ENCODE data around the gene NLK. TPM values are rescaled to one million over a fixed set of nuclear protein-coding genes. Genes with fewer than 3 reads are reported as not detected.

NLK gene
- total RNA-seq, 1 experiment from 2014 or later: 14.6 TPM

GRCh38 chr17:28045304-28045703, 2.8 kb downstream of the NLK start:
- intact Hi-C loops (cut with micrococcal nuclease): no loop called here
- Mint-ChIP-seq H3K4me3 (ENCODE audit: unreplicated experiment) (peak overlapping the region; percentile 91), H3K36me3 (ENCODE audit: insufficient read depth, unreplicated experiment) (no peaks in the 10 kb centered on the region), H3K4me1 (ENCODE audit: insufficient read depth, unreplicated experiment) (peaks cover 47% of the 10 kb centered on the region), H3K27ac (ENCODE audit: low read depth, unreplicated experiment) (no peak overlapping the region), H3K27me3 (ENCODE audit: insufficient read depth, unreplicated experiment) (no peaks in the 10 kb centered on the region), H3K9me3 (ENCODE audit: unreplicated experiment) (no peaks in the 10 kb centered on the region)
- no peak for DNase-seq (ENCODE audit: unreplicated experiment)
- TF ChIP-seq CTCF (IDR thresholded peaks at IDR 0.05; ENCODE audit: unreplicated experiment): no peak
- ChIA-PET POLR2A (interaction anchor here (0.9 kb wide), 1 partner anchor 18 kb away, joined by 3 read pairs; no protein-coding TSS in a partner anchor), CTCF (no interaction called here)
- BruUV-seq (replicated peaks): no TSS peak

GRCh38 chr17:28046034-28046825, 3.8 kb downstream of the NLK start:
- Mint-ChIP-seq H3K27me3 (ENCODE audit: insufficient read depth, unreplicated experiment) (no peaks in the 10 kb centered on the region), H3K36me3 (ENCODE audit: insufficient read depth, unreplicated experiment) (no peaks in the 10 kb centered on the region), H3K4me3 (ENCODE audit: unreplicated experiment) (no peak overlapping the region), H3K4me1 (ENCODE audit: insufficient read depth, unreplicated experiment) (peaks cover 39% of the 10 kb centered on the region), H3K27ac (ENCODE audit: low read depth, unreplicated experiment) (peak overlapping the region; percentile 75), H3K9me3 (ENCODE audit: unreplicated experiment) (no peaks in the 10 kb centered on the region)
- intact Hi-C loops (cut with micrococcal nuclease): no loop called here
- TF ChIP-seq CTCF (IDR thresholded peaks at IDR 0.05; ENCODE audit: unreplicated experiment): no peak
- CTCF ChIA-PET: no interaction called here
- POLR2A ChIA-PET: interaction anchor here (0.9 to 1.5 kb wide), 2 partner anchors 12 to 17 kb away, joined by 3 to 6 read pairs; no protein-coding TSS in a partner anchor
- no TSS peak for BruUV-seq (replicated peaks)
- no peak for DNase-seq (ENCODE audit: unreplicated experiment)

GRCh38 chr17:28047806-28048205, 5.3 kb downstream of the NLK start:
- H3K9me3 Mint-ChIP-seq (ENCODE audit: unreplicated experiment): no peaks in the 10 kb centered on the region
- no peak for DNase-seq (ENCODE audit: unreplicated experiment)
- H3K4me3 Mint-ChIP-seq (ENCODE audit: unreplicated experiment): no peak overlapping the region
- no peaks in the 10 kb centered on the region for H3K36me3 Mint-ChIP-seq (ENCODE audit: insufficient read depth, unreplicated experiment)
- H3K4me1 Mint-ChIP-seq (ENCODE audit: insufficient read depth, unreplicated experiment): peaks cover 31% of the 10 kb centered on the region
- BruUV-seq (replicated peaks): no TSS peak
- no peaks in the 10 kb centered on the region for H3K27me3 Mint-ChIP-seq (ENCODE audit: insufficient read depth, unreplicated experiment)
- ChIA-PET CTCF (interaction anchor here (0.6 to 0.7 kb wide), 2 partner anchors 37 to 118 kb away, joined by 3 read pairs; no protein-coding TSS in a partner anchor), POLR2A (no interaction called here)
- TF ChIP-seq CTCF (IDR thresholded peaks at IDR 0.05; ENCODE audit: unreplicated experiment): no peak
- H3K27ac Mint-ChIP-seq (ENCODE audit: low read depth, unreplicated experiment): no peak overlapping the region
- intact Hi-C loops (cut with micrococcal nuclease): no loop called here

GRCh38 chr17:28049071-28049470, 6.6 kb downstream of the NLK start:
- intact Hi-C loops (cut with micrococcal nuclease): no loop called here
- CTCF ChIA-PET: no interaction called here
- H3K4me1 Mint-ChIP-seq (ENCODE audit: insufficient read depth, unreplicated experiment): peaks cover 28% of the 10 kb centered on the region
- no peak for TF ChIP-seq CTCF (IDR thresholded peaks at IDR 0.05; ENCODE audit: unreplicated experiment)
- H3K4me3 Mint-ChIP-seq (ENCODE audit: unreplicated experiment): no peak overlapping the region
- no peak for DNase-seq (ENCODE audit: unreplicated experiment)
- no peaks in the 10 kb centered on the region for H3K9me3 Mint-ChIP-seq (ENCODE audit: unreplicated experiment)
- no peaks in the 10 kb centered on the region for H3K27me3 Mint-ChIP-seq (ENCODE audit: insufficient read depth, unreplicated experiment)
- H3K27ac Mint-ChIP-seq (ENCODE audit: low read depth, unreplicated experiment): no peak overlapping the region
- BruUV-seq (replicated peaks): no TSS peak
- H3K36me3 Mint-ChIP-seq (ENCODE audit: insufficient read depth, unreplicated experiment): no peaks in the 10 kb centered on the region
- POLR2A ChIA-PET: no interaction called here

Data from MCF 10A (cell line).